ENCODE data around the gene ZWILCH.
"Not testable (repeated sequence)": the region's sequence is repeated elsewhere in the genome, so short reads cannot be mapped to it uniquely, and the experiment has no call there.

Gene ZWILCH

GRCh38 chr15:66587020-66587419 lies 81.9 kb downstream of the ZWILCH start:
- no peak for DNase-seq

DNA sequence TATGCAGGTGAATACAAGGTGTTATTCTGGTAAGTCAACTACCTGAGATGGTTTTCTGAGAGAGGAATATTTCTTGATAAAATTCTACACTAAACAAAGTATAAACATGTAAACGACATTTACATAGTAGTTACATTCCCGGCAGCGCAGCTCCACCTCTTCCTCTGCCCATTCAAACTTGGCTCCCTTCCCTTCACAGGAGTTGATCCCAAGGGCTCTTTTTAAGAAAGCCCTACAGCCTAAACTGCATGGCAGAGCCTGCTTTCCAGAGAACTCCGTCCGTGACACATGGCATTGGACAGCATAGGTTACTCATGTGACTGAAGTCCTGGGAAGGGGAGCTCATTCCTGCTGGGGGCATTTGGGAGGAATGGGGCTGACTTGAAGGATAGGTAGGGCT lies 82.6 kb downstream of the ZWILCH start:
- DNase-seq, result no peak

DNA sequence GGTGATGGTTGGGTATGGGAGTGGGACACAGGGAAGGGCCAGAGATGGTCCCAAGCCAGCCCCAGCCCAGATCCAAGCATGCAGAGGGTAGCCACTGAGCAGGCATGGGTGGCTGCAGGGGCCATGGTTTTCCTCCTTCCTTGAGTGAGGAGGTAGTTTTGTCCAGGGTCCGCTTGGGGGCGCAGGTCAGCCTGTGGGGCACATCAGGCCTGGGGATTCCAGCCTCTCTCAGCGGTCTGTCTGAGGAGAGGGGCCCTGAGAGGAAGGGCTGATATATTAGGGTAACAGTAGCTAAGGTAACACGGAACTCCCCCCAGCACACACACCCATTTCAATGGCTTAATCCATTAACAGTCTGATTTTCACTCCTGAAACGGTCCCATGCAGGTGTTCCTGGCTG lies 83.4 kb downstream of the ZWILCH start:
- DNase-seq, result no peak

GRCh38 chr15:66588971-66589370 lies 83.8 kb downstream of the ZWILCH start:
- DNase-seq, result no peak

DNA sequence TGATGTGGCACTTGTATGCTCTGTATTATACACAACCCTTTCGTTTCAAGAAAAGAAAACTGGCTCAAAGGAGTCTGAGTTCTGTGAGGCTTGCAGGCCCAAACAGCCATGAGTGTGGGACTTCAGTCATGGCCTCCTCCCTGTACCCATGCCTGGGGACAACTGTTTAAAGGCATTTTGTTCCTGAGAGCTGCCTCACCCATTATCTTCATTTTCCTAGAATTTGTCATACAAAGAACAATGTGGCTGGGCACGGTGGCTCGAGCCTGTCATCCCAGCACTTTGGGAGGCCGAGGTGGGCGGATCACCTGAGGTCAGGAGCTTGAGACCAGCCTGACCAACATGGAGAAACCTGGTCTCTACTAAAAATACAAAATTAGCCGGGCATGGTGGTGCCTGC lies 84.3 kb downstream of the ZWILCH start:
- DNase-seq, result not testable (repeated sequence)

GRCh38 chr15:66590435-66590834 lies 85.3 kb downstream of the ZWILCH start:
- no peak for DNase-seq

GRCh38 chr15:66591322-66591862 lies 86.3 kb downstream of the ZWILCH start:
- DNase-seq, result no peak

DNA sequence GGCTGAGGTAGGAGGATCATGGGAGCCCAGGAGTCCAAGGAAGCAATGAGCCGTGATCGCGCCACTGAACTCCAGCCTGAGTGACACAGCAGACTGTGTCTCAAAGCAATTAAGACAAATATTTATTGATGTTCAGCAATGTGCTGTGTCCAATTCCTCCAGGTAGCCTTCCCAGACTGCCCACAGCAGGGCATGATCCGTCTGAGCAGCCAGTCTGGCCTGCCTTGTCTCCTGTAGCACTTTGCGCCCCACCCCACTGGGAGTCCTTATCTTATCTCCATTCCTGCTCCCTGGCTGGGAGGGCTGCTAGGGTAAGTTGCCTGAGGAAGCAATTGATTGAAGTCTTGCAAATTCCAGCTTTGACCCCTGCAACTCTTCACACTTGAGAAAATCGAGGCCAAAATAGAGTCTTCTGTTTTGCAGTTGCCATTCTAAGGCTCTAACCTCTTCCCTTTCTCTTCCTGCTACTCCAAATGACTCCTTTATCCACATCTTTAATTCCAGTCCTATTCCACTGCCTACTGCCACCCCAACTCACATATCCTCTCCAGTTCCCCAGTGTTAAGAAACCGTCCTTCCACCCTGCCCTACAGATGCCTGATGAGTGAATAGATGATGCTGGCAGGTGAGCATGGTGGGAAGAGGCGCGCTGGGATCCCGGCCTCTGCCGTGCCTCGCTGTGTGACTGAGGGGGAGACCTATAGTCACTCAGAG lies 87.5 kb downstream of the ZWILCH start:
- DNase-seq, result no peak

GRCh38 chr15:66593219-66593780 lies 88.2 kb downstream of the ZWILCH start:
- no peak for DNase-seq

GRCh38 chr15:66594344-66594743 lies 89.2 kb downstream of the ZWILCH start:
- DNase-seq, result no peak

GRCh38 chr15:66594836-66595235 lies 89.7 kb downstream of the ZWILCH start:
- DNase-seq, result no peak

GRCh38 chr15:66595332-66595731 lies 90.2 kb downstream of the ZWILCH start:
- no peak for DNase-seq

DNA sequence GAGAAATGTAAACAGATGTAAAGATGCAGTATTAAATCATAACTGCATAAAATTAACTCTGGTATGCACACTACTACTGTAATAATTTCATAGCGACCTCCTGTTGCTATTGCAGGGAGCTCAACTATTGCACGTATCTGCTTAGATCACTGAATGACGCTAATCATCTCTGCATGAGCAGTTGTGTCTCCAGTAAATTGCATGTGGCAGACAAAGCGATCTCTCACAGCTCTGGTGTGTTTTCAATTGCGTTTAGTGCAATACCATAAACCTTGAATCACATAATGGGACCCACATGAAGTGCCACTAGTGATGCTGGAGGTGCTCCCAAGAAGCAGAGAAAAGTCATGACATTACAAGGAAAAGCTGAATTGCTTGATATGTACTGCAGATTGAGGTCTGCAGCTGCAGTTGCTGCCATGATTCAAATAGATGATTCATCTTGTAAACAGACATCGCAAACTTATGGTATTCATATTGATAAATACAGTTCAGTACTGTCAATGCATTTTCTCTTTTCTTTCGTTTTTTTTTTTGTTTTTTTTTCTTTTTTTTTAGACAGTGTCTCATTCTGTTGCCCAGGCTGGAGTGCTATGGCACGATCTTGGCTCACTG lies 90.9 kb downstream of the ZWILCH start:
- no peak for DNase-seq

- DNase-seq, result no peak
Observed at GRCh38 chr15:66598095-66598815, 93.1 kb downstream of the ZWILCH start.

All from kidney glomerular epithelial cell (primary cell).